Measurements from ENCODE around the gene LRFN3. TPM values are rescaled to one million over a fixed set of nuclear protein-coding genes. Genes with fewer than 3 reads are reported as not detected.

Gene LRFN3
- total and polyA plus RNA-seq, 2 of the 4 experiments (the other 2 are of a cell fraction): 0.36 to 4.8 TPM

DNA sequence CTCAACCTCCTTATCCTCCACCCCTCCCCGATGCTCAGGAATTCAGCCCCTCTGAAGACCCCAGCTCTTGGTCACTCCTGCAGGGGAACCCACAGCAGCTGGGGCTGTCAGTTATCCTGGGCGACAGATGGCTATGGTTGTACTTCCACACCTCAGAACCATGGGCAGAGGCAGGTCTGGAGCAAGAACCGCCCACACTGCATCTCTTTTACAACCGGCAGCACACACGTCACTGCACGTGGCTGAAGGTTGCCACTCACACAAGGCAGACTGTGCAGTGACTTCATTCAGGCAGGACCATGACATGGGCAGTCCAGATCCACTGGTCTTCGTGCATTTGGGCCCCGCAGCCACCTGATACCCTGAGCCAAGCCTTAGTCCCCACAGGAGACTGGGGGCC lies 37.3 kb downstream of the LRFN3 start:
- Histone ChIP-seq H3K9ac (ENCODE audit: low read depth, low read length) (no peak overlapping the region), H3K4me2 (ENCODE audit: low read depth, low read length) (no peak overlapping the region), H3K4me1 (ENCODE audit: control insufficient read depth, insufficient read depth, low read length) (no peaks in the 10 kb centered on the region), H3K79me1 (ENCODE audit: low read depth in 1 of 2, low read length in 2 of 2) (no peaks in the 10 kb centered on the region), H2BK5ac (ENCODE audit: low read depth, low read length, poor library complexity, severe bottlenecking) (no peak overlapping the region), H4K8ac (ENCODE audit: low read depth in 2 of 2, low read length in 2 of 2) (no peak overlapping the region), H2AFZ (replicated peaks; ENCODE audit: low read length, poor library complexity) (no peak overlapping the region), H3K23ac (ENCODE audit: low read depth, low read length) (no peak overlapping the region), H3K27me3 (ENCODE audit: control insufficient read depth, insufficient read depth, low read length) (peaks cover 7% of the 10 kb centered on the region; the same call in 1 of the 2 replicates), H2BK20ac (ENCODE audit: low read depth, low read length) (no peak overlapping the region), H3K4me3 (ENCODE audit: insufficient read depth, low read depth, low read length) (no peak overlapping the region), H3K9me1 (ENCODE audit: insufficient read depth, low read length) (no peaks in the 10 kb centered on the region), H3K4ac (ENCODE audit: low read depth, low read length) (no peak overlapping the region), H3K36me3 (ENCODE audit: control insufficient read depth, insufficient read depth, low read length) (no peaks in the 10 kb centered on the region), H3K56ac (ENCODE audit: extremely low read depth, insufficient read depth, low read length) (no peak overlapping the region), H3K9me3 (ENCODE audit: control insufficient read depth, insufficient read depth, low read length) (no peaks in the 10 kb centered on the region), H3K14ac (replicated peaks; ENCODE audit: low read depth, low read length) (no peak overlapping the region), H2AK9ac (replicated peaks; ENCODE audit: low read depth, low read length, poor library complexity) (no peak overlapping the region), H4K20me1 (ENCODE audit: insufficient read depth, low read length) (no peaks in the 10 kb centered on the region), H4K91ac (ENCODE audit: insufficient read depth, low read depth, low read length) (no peak overlapping the region), H2BK120ac (ENCODE audit: low read depth, low read length) (no peak overlapping the region), H3K27ac (ENCODE audit: insufficient read depth, low read length) (no peak overlapping the region), H4K5ac (ENCODE audit: low read depth, low read length) (no peak overlapping the region), H3K18ac (ENCODE audit: low read depth, low read length) (no peak overlapping the region), H2AK5ac (ENCODE audit: low read depth, low read length) (no peak overlapping the region), H2BK15ac (ENCODE audit: low read depth, low read length) (no peak overlapping the region)
- in situ Hi-C loops (cut with MboI; ENCODE audit: low sequenced_read_pairs): no loop called here
- ChIA-PET POLR2A (ENCODE audit: unreplicated experiment) (no interaction called here), CTCF (no interaction called here)
- ATAC-seq (ENCODE audit: low read depth) (no peak), DNase-seq (no peak)
- 14% methylated on average over 5 of the region's 8 CpGs; no CpG with 5 or more reads in 1 of the 2 experiments for WGBS, 2 experiments (ENCODE audit: extremely low coverage in 2 of 2, insufficient read length in 1 of 2)
- TF ChIP-seq MAZ (IDR thresholded peaks at IDR 0.05; ENCODE audit: borderline replicate concordance, low read depth, low read length): no peak
- TF ChIP-seq BHLHE40 (IDR thresholded peaks at IDR 0.05; ENCODE audit: low read depth, low read length): no peak
- TF ChIP-seq, protein P1, sequence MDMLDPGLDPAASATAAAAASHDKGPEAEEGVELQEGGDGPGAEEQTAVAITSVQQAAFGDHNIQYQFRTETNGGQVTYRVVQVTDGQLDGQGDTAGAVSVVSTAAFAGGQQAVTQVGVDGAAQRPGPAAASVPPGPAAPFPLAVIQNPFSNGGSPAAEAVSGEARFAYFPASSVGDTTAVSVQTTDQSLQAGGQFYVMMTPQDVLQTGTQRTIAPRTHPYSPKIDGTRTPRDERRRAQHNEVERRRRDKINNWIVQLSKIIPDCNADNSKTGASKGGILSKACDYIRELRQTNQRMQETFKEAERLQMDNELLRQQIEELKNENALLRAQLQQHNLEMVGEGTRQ (IDR thresholded peaks at IDR 0.05; ENCODE audit: low read depth, low read length): no peak
- TF ChIP-seq FOS (IDR thresholded peaks at IDR 0.05; ENCODE audit: low read depth, low read length): no peak
- no peak for TF ChIP-seq RCOR1 (IDR thresholded peaks at IDR 0.05; ENCODE audit: insufficient replicate concordance, low read length)
- TF ChIP-seq, protein P2, sequence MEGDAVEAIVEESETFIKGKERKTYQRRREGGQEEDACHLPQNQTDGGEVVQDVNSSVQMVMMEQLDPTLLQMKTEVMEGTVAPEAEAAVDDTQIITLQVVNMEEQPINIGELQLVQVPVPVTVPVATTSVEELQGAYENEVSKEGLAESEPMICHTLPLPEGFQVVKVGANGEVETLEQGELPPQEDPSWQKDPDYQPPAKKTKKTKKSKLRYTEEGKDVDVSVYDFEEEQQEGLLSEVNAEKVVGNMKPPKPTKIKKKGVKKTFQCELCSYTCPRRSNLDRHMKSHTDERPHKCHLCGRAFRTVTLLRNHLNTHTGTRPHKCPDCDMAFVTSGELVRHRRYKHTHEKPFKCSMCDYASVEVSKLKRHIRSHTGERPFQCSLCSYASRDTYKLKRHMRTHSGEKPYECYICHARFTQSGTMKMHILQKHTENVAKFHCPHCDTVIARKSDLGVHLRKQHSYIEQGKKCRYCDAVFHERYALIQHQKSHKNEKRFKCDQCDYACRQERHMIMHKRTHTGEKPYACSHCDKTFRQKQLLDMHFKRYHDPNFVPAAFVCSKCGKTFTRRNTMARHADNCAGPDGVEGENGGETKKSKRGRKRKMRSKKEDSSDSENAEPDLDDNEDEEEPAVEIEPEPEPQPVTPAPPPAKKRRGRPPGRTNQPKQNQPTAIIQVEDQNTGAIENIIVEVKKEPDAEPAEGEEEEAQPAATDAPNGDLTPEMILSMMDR (conservative IDR thresholded peaks at IDR 0.05; ENCODE audit: low read depth, low read length): no peak
- no peak for TF ChIP-seq RAD21 (IDR thresholded peaks at IDR 0.05; ENCODE audit: low read length)
- no peak for TF ChIP-seq POLR2A (IDR thresholded peaks at IDR 0.05; ENCODE audit: low read depth, low read length)
- no peak for TF ChIP-seq NFE2L2 (IDR thresholded peaks at IDR 0.05; ENCODE audit: low read depth, low read length)
- TF ChIP-seq, protein P3, sequence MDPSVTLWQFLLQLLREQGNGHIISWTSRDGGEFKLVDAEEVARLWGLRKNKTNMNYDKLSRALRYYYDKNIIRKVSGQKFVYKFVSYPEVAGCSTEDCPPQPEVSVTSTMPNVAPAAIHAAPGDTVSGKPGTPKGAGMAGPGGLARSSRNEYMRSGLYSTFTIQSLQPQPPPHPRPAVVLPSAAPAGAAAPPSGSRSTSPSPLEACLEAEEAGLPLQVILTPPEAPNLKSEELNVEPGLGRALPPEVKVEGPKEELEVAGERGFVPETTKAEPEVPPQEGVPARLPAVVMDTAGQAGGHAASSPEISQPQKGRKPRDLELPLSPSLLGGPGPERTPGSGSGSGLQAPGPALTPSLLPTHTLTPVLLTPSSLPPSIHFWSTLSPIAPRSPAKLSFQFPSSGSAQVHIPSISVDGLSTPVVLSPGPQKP (IDR thresholded peaks at IDR 0.05; ENCODE audit: borderline replicate concordance, low read depth, low read length): no peak
- no peak for TF ChIP-seq CHD1 (IDR thresholded peaks at IDR 0.05; ENCODE audit: low read depth, low read length)
- BruUV-seq (replicated peaks): no TSS peak
- intact Hi-C loops (cut with micrococcal nuclease): no loop called here
- dilution Hi-C loops (cut with HindIII; ENCODE audit: low sequenced_read_pairs, unreplicated experiment): no loop called here
